ENCODE results near the gene MEGF6.
"Not testable (repeated sequence)": the region's sequence is repeated elsewhere in the genome, so short reads cannot be mapped to it uniquely, and the experiment has no call there.

The MEGF6 gene

DNA sequence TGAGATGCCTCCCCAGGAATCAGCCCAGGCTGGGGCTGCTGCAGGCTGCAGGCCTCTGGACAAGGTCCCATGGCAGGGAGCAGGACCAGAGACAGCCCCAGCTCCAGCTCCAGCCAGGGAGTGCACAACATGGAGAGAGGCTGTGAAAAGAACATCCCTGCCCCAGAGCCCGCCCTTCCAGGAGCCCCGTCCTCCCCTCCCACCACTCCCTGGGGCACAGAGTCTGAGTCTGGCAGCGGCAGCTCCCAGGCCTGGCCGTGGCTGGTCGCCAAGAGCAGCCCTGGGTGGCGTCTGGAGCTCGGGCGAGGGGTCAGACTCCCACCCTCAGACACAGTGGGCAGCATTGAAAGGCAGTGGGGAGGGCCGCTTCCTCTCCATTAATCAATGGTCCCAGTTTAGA, 37.8 kb downstream of the MEGF6 start:
- Mint-ChIP-seq H3K4me1 (ENCODE audit: low read depth) (no peaks in the 10 kb centered on the region), H3K27ac (no peak overlapping the region), H3K27me3 (no peaks in the 10 kb centered on the region), H3K36me3 (ENCODE audit: low read depth) (no peaks in the 10 kb centered on the region), H3K4me3 (no peak overlapping the region), H3K9me3 (no peaks in the 10 kb centered on the region)
- no peak for DNase-seq

- not testable (repeated sequence) for H3K27ac Mint-ChIP-seq; DNase-seq; H3K36me3 Mint-ChIP-seq (ENCODE audit: low read depth); H3K9me3 Mint-ChIP-seq; H3K27me3 Mint-ChIP-seq; H3K4me3 Mint-ChIP-seq; H3K4me1 Mint-ChIP-seq (ENCODE audit: low read depth)
These were observed 38.7 kb downstream of the MEGF6 start for GRCh38 chr1:3572638-3573037.

- Mint-ChIP-seq H3K27me3 (no peaks in the 10 kb centered on the region), H3K27ac (no peak overlapping the region), H3K9me3 (no peaks in the 10 kb centered on the region)
These were observed 40.0 kb downstream of the MEGF6 start for GRCh38 chr1:3571263-3571662.

DNA sequence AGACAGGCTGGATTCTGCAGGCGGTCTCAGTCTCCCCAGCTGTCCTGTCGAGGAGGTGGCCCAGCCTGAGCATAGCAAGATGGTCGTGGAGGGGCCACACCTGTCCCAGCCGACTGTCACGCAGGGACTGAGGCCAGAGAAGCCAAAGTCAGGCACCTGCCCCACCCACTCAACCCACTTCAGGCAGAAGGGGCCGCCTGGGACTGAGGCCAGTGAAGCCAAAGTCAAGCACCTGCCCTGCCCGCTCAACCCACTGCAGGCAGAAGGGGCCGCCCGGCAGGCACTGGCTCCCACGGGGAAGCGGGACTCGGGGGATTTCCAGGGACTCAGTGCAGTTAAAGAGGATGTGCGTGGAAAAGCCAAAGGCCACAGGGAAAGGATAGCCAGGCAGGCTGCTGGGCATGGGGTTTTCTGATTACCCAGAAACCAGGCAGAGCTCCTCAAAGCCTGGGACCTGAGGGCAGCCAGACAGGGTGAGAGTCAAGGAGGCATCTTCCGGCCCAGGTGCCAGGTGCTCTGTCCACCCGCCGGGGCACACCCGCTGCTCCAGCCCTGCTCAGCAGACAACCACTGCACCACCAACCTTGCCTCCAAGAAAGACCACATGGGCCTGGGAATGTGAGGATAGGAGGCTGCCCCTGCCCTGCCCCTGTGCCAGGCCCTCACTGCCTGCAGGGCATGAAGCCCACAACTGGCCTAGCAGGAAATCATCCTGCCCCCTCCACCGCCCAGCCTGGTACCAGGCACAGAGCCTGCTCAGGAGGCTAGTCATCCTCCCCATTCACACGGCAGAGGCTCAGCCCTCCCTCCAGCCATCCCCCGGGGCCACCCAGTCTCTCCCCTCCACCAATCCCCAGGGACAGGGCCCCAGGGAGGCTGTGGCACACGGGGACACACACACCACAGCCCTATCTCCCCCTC, 41.0 kb downstream of the MEGF6 start:
- Mint-ChIP-seq H3K27ac (no peak overlapping the region), H3K9me3 (no peaks in the 10 kb centered on the region), H3K27me3 (no peaks in the 10 kb centered on the region), H3K4me3 (no peak overlapping the region), H3K4me1 (ENCODE audit: low read depth) (no peaks in the 10 kb centered on the region), H3K36me3 (ENCODE audit: low read depth) (no peaks in the 10 kb centered on the region)
- no peak for DNase-seq

More at GRCh38 chr1:3571263-3571662, 40.0 kb downstream of the MEGF6 start:
- Mint-ChIP-seq H3K4me1 (ENCODE audit: low read depth) (no peaks in the 10 kb centered on the region), H3K4me3 (no peak overlapping the region), H3K36me3 (ENCODE audit: low read depth) (no peaks in the 10 kb centered on the region)
- DNase-seq, result no peak

DNA sequence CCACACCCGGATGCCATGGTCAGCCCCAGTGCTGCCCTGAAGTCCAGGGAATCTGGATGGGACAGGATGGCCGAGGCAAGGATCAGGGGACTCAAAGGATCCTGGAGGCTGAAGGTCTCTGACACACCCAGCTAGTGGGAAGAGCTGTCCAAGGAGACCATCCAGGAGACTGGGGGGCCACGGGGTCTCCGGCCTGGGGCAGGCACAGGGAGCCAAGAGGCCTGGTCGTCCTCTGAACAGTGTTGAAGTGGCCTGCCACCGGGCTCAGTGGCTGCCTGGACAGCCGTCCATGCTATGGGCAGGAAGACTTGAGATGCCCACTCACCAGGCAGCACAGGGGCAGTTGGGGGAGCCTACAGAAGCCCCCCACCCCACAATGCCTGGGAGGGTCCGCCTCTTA, 41.9 kb downstream of the MEGF6 start:
- no peak for DNase-seq
- Mint-ChIP-seq H3K27me3 (no peaks in the 10 kb centered on the region), H3K27ac (no peak overlapping the region), H3K9me3 (no peaks in the 10 kb centered on the region), H3K4me1 (ENCODE audit: low read depth) (no peaks in the 10 kb centered on the region), H3K36me3 (ENCODE audit: low read depth) (no peaks in the 10 kb centered on the region), H3K4me3 (no peak overlapping the region)

- no peak for DNase-seq
- Mint-ChIP-seq H3K27ac (no peak overlapping the region), H3K36me3 (ENCODE audit: low read depth) (no peaks in the 10 kb centered on the region), H3K4me3 (no peak overlapping the region), H3K27me3 (no peaks in the 10 kb centered on the region), H3K4me1 (ENCODE audit: low read depth) (no peaks in the 10 kb centered on the region), H3K9me3 (no peaks in the 10 kb centered on the region)
These were observed 42.4 kb downstream of the MEGF6 start for GRCh38 chr1:3568815-3569435.

- Mint-ChIP-seq H3K27me3 (no peaks in the 10 kb centered on the region), H3K9me3 (no peaks in the 10 kb centered on the region), H3K27ac (no peak overlapping the region), H3K4me1 (ENCODE audit: low read depth) (no peaks in the 10 kb centered on the region), H3K36me3 (ENCODE audit: low read depth) (no peaks in the 10 kb centered on the region), H3K4me3 (no peak overlapping the region)
- no peak for DNase-seq
These were observed 44.1 kb downstream of the MEGF6 start for GRCh38 chr1:3566951-3567804.

- no peak overlapping the region for H3K4me3 Mint-ChIP-seq
- no peaks in the 10 kb centered on the region for H3K36me3 Mint-ChIP-seq (ENCODE audit: low read depth)
- no peaks in the 10 kb centered on the region for H3K4me1 Mint-ChIP-seq (ENCODE audit: low read depth)
- H3K27ac Mint-ChIP-seq, result no peak overlapping the region
- no peak for DNase-seq
- H3K9me3 Mint-ChIP-seq, result no peaks in the 10 kb centered on the region
- H3K27me3 Mint-ChIP-seq, result no peaks in the 10 kb centered on the region
These were observed 45.1 kb downstream of the MEGF6 start for GRCh38 chr1:3566003-3566885.

DNA sequence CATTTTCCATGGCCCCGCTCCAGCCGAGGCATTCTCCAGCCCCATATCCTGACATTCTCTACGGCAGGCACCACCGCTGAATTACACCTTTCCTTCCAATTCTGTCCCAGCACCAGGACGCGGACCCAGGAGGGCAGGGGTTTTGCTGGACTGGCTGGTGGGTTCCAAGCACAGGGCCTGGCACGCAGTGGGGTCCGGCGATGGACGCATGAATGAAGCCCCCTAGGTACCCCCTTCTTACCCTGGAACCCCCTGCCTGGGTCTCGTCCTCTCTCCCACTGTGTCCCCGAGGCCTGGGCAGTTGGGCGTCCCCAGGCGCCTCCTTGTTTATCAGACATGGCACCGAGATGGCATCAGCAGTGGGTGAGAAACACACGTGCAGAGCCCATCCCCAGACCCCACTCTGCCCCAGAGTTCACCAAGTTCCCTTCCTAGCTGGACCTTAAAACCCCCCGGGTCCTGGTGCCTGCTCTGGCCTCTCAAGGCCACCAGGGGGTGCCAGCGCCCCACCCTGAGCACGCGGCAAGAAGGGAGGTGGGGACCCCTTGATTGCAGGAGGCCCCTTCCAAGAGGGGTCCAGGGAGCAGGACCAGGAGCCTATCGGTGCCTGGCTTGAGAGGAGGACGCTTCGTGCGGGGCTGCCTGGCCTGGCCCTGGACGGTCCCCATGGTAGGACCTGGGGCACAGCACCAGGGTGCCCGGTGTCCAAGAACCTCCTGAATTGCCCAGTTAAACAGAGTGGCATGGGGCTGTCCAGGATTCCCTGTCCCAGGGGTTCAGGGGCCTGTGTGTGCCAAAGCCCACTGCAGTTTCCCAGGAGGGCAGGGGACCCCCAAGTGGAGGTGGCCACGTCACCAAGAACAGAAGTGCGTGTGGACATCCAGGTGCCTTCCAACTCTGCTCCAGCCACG, 46.1 kb downstream of the MEGF6 start:
- H3K27ac Mint-ChIP-seq, result no peak overlapping the region
- no peaks in the 10 kb centered on the region for H3K9me3 Mint-ChIP-seq
- no peak overlapping the region for H3K4me3 Mint-ChIP-seq
- H3K4me1 Mint-ChIP-seq (ENCODE audit: low read depth), result no peaks in the 10 kb centered on the region
- peak; percentile 68 for DNase-seq
- H3K36me3 Mint-ChIP-seq (ENCODE audit: low read depth), result no peaks in the 10 kb centered on the region
- H3K27me3 Mint-ChIP-seq, result no peaks in the 10 kb centered on the region

DNA sequence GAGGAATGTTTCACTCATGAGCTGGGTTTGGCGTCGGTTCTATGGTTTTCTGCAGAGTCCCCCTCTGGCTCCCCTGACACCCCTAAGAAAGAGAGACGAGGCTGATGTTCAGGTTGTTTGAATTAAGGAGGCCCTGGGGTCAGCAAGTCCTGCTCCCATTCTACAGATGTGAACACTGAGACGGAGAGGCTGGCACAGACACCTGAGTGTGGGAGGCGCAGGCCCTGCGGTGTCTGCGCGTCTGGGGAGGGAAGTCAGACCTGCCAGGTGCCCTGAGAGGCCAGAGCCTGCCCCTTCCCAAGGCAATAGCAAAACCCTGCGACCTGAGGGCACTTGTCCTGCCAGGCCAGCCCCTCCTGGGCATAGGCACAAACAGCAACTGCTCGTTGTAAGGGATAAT, 47.7 kb downstream of the MEGF6 start:
- no peaks in the 10 kb centered on the region for H3K36me3 Mint-ChIP-seq (ENCODE audit: low read depth)
- H3K27ac Mint-ChIP-seq, result no peak overlapping the region
- H3K9me3 Mint-ChIP-seq, result no peaks in the 10 kb centered on the region
- H3K4me3 Mint-ChIP-seq, result no peak overlapping the region
- H3K27me3 Mint-ChIP-seq, result no peaks in the 10 kb centered on the region
- no peak for DNase-seq
- no peaks in the 10 kb centered on the region for H3K4me1 Mint-ChIP-seq (ENCODE audit: low read depth)

DNA sequence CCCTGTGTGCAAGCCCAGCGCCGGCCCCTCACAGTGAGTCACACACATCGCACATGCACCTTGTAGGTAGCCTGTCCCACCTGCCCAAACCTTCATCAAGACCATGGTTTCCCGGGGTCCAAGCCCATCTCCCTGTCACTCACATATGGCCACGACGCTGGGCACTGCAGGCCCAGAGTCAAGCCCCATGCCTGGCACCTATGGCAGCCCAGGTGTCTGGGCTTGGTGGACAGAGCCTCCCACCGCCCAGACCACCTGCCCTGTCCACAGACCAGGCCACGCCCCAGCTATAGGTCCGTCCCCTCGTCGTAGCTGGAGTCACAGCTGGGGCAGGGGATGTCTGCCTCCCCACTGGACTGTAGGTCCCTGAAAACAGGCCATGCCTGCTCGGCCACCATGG, 48.2 kb downstream of the MEGF6 start:
- DNase-seq, result no peak
- Mint-ChIP-seq H3K4me1 (ENCODE audit: low read depth) (no peaks in the 10 kb centered on the region), H3K27ac (no peak overlapping the region), H3K9me3 (peaks cover 1% of the 10 kb centered on the region), H3K27me3 (no peaks in the 10 kb centered on the region), H3K36me3 (ENCODE audit: low read depth) (no peaks in the 10 kb centered on the region), H3K4me3 (no peak overlapping the region)

DNA sequence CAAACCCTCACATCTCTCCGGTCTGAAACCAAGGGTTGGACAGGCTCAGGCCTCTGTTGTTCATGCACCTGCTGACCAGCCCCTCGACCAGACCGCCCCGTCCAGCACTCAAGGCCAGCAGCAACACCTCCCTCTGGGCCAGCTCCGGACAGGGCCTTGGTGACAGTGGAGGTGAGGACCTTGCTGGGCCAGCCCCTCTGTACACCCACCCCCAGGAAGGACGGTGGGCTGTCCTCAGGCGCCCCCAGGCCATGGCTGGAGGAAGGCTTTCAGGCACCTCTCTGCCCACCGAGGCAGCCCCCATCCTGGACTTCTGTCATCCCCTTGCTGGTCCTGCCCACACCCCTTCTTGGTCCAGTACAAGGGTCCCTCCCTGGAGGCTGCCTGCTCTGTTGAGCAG, 48.6 kb downstream of the MEGF6 start:
- Mint-ChIP-seq H3K27ac (no peak overlapping the region), H3K4me3 (no peak overlapping the region), H3K36me3 (ENCODE audit: low read depth) (no peaks in the 10 kb centered on the region), H3K27me3 (no peaks in the 10 kb centered on the region), H3K4me1 (ENCODE audit: low read depth) (no peaks in the 10 kb centered on the region), H3K9me3 (peaks cover 2% of the 10 kb centered on the region)
- no peak for DNase-seq

GRCh38 chr1:3561702-3562101, 49.6 kb downstream of the MEGF6 start:
- DNase-seq, result no peak
- Mint-ChIP-seq H3K36me3 (ENCODE audit: low read depth) (no peaks in the 10 kb centered on the region), H3K9me3 (peaks cover 2% of the 10 kb centered on the region), H3K4me1 (ENCODE audit: low read depth) (no peaks in the 10 kb centered on the region), H3K4me3 (no peak overlapping the region), H3K27me3 (no peaks in the 10 kb centered on the region), H3K27ac (no peak overlapping the region)
